Activated T-helper 1 cell treated with anti-CD3 and anti-CD28 coated beads, Interleukin-2, amount 50 U/mL, for 16 hours (primary cell): Measurements from ENCODE around the gene TMEM208.

ENCODE experiments used
- DNase-seq, 2 donors: peaks; one replicate each; pipeline ENCODE4 v3.0.0-alpha.2; 2020; ENCODE audit warnings: low read depth in 1 of 2, low spot score in 1 of 2

The TMEM208 gene

DNA sequence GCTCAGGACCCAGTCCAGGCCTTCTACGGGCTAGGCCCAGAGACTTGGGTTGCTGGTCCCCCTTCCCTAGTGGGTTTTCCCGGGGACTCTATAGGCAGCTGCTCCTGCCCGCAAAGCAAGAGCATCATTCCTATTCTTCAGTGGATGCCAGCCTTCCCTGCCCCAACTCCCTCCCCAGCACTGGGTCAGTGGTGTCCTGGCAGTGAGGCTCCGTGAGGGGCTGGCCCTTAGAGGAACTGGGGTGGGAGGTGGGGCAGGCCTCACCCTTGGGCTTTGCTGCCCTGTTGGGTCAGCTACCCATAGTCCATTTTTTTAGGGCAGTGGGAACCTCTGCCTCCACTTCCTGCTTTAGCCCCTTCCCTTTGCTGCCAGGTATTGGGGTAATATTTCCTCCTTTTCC, 44.5 kb downstream of the TMEM208 start:
- no peak for DNase-seq

DNA sequence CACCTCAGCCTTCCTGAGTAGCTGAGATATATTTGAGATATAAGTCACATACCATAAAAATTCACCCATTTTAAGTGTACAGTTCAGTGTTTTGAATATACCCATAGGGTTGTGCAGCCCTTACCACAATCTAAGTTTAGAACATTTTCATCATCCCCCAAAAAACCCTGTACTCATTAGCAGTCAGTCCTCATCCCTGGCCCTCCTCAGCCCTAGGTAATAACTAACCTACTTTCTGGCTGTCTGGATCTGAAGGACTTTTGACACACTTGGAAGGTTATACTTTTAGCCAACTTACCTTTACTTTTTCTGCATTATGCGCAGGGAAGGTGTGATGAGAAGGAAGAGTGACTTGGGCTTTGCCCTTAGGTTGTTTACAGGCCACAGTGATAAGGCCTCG, 48.4 kb downstream of the TMEM208 start:
- DNase-seq = no peak

DNA sequence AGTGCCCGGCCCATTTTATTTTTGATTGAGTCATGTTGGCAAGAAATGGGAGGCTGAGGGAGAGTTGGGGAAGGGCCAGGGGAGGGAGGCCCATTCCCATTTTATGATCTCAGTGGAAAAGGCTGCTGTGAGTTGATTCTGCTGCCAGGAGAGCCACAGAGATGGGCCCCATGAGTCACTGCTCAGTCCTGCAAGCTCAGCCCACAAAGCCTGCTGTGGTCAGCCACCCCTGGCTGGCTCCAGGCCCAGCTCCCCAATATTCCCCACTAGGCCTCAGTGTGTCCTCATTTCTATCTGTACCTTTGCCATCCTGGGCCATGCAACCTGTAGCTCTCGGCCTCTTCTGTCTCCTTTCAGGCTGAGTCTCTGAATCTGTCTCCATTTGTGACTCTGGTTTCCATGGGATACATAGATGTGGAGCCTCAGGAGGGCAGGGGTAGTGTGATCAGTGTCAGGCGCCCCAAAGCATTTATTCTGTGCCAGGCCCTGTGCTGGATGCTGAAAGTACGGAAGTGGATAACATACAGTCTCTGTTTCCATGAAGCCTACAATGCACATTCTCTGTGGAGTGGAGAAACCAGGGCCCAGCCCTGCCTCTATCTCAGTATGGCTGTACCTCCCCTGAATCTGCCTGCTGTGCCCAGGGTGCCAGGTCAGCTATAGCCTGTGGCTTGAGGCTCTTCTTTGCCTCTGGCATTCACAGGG, 50.5 kb downstream of the TMEM208 start:
- DNase-seq = no peak

DNA sequence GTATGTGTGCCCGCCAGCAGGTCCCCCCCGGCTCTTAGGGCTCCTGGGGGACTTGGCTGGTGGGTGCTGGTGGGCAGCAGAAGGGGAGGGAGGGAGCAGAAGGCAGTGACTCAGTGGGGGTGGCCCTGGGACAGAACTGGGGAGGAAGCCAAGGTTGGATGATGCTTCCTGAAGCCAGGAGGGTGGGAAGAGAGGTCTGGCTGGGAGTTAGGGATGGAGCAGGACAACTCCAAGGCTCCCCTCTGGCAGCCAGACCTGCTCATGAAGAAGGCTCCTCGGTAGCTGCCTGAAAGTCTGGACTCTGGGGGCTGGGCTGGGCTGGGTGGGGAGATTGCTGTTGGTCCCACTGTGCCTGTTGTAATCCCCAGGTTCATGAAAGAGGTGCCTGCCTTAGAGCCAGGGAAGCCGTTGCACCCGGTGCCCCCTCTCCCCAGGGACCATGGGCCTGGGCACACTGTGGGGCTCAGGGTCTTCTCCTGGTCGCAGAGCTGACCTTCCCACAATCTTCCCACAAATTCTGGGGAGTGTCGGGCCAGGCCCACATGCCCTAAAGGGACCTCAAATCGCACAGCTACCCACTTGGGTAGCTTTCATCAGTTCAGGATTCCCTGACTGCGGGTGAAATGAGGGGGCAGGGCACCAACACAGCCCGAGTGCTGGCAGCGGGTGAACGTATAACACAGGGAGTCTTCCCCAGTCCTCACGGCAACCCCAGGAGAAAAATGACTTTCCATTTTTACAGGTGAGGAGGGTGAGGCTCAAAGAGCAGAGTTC, 51.3 kb downstream of the TMEM208 start:
- DNase-seq = no peak
